GM19351 (cell line): Measurements from ENCODE around the gene NATD1.
"Not testable (repeated sequence)": the region's sequence is repeated elsewhere in the genome, so short reads cannot be mapped to it uniquely, and the experiment has no call there.

Experiments
- ATAC-seq: cut with Tn5 transposase; IDR thresholded peaks from one replicate; pipeline ENCODE4 v1.9.1; 2021; ENCODE audit warnings: mild to moderate bottlenecking, moderate library complexity; ENCODE audit not compliant: unreplicated experiment

Gene NATD1

GRCh38 chr17:21196126-21196525, 57.1 kb downstream of the NATD1 start:
- no peak for ATAC-seq

GRCh38 chr17:21194703-21195102, 58.5 kb downstream of the NATD1 start:
- no peak for ATAC-seq

- ATAC-seq = no peak
Measured at GRCh38 chr17:21194226-21194625, 59.0 kb downstream of the NATD1 start.

GRCh38 chr17:21193031-21193430, 60.2 kb downstream of the NATD1 start:
- ATAC-seq = no peak

- not testable (repeated sequence) for ATAC-seq
Measured at GRCh38 chr17:21192414-21192813, 60.8 kb downstream of the NATD1 start.

- ATAC-seq = no peak
Measured at GRCh38 chr17:21191698-21192097, 61.5 kb downstream of the NATD1 start.

GRCh38 chr17:21190078-21190477, 63.1 kb downstream of the NATD1 start:
- ATAC-seq = no peak

GRCh38 chr17:21189361-21189760, 63.8 kb downstream of the NATD1 start:
- no peak for ATAC-seq
